DMS 273 treated with DMSO at 0.1 percent for 48 hours (cell line): ENCODE data around the gene URAD.

Experiments used
- DNase-seq: peaks from one replicate; lab custom pipeline; 2025; lab: John Stamatoyannopoulos, UW

The URAD gene

GRCh38 chr13:27956576-27957300, 31.8 kb downstream of the URAD start:
- no peak for DNase-seq

DNA sequence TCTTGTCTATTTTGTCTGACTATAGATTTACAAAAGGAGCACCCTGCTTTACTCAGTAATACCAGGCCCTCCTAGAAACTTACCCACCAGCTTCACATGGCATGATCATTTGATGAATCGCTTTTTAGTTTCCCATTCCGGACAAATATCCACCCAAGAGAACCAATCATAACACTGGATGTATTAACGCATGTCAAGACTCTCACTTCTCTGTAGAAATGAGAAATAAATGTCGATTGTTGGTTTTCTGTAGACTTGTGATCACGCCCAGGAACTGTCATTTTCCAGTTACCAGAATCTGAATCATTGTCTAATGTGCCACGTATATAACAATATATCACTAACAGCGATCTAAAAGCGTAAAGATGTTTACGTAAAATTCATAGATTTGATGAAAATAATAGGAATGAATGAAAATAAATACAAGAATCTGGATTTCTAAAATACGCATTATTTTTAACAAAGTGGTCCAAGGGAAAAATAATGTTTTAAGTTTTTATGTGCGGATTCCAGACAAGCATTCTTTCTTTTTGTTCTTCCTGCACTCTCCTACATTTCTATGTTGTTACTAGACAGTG, 33.4 kb downstream of the URAD start:
- no peak for DNase-seq

DNA sequence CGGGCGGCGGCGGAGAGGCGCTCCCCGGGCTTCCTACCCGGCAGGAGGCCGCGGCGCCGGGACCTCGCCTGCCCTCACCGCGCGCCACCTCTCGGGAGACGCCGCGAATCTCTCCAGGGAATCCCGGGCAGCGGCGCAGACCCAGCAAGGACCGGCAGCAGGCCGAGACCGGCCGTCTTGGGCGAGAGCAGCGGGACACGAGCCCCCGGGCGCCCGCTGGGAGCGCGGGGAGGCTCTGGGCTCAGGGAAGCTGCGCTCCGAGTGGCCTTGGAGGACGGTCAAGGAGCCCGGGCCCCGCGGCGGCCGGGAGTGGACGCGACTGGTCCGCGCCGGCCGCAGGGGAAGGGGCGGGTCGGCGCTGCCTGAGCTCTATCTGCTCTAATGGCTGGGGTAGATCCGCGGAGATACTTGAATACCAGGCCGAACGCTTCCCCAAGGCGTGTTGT, 34.1 kb downstream of the URAD start:
- no peak for DNase-seq

- DNase-seq = no peak
These were observed 34.7 kb downstream of the URAD start for GRCh38 chr13:27953676-27954405.

DNA sequence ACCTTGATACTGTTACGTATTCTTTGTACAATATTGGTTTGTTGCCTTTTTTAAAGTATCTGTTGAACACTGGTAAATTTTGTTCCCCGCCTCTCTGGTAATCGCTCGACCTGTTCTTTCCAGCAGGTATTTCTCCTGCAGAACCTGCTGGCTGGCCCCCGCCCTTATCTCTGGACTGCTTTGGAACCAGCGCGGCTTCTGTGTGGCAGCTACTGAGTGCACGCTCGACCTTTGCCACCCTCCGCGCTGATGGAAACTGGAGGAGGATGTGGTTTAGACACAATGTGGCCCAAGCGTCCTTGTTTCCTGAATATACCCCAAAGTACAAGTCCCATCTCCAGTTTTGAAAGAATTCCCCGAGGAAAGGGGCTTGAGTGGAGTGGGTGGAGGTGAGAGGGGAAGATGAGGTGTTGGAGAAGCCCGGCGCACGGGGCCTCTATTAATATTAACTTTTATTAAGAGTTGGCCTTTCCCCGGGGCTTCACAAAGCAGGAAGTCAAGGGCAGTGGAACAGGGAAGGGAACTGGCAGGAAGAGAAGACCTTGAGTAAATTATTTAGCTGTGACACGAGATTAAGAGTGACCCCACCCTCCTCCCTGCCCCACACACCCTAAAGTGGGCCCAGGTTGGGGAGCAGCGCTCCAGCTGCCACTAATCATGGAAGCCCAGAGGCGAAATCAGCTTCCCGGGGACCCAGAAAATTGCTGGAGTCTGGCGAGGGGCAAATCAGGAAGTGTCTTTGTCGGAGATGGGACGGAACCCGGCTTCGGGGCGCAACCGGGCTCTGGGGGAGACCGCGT, 35.4 kb downstream of the URAD start:
- no peak for DNase-seq

DNA sequence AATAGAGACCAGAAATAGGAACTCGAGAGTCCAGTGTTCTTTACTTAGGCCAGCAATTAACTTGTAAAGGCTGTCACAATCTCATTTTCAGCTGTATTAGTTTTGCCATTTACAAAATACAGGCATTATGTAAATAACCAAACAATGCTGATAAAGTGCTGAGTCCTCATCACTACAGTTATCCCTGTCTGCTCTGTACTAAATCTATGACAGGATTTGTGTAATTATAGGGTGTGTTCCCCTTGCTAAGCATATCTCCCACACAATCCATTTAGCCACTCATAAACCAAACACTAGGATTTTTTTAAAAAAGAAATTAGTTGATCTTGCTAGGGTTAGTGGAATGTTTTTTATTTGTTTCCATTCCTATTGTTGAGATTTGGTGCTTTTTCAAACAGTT, 45.5 kb downstream of the URAD start:
- DNase-seq = no peak

GRCh38 chr13:27933580-27934328, 54.7 kb downstream of the URAD start:
- no peak for DNase-seq

GRCh38 chr13:27933118-27933517, 55.4 kb downstream of the URAD start:
- DNase-seq = no peak

- no peak for DNase-seq
These were observed 58.6 kb downstream of the URAD start for GRCh38 chr13:27929868-27930267.

- DNase-seq = no peak
These were observed 59.4 kb downstream of the URAD start for GRCh38 chr13:27928805-27929753.

DNA sequence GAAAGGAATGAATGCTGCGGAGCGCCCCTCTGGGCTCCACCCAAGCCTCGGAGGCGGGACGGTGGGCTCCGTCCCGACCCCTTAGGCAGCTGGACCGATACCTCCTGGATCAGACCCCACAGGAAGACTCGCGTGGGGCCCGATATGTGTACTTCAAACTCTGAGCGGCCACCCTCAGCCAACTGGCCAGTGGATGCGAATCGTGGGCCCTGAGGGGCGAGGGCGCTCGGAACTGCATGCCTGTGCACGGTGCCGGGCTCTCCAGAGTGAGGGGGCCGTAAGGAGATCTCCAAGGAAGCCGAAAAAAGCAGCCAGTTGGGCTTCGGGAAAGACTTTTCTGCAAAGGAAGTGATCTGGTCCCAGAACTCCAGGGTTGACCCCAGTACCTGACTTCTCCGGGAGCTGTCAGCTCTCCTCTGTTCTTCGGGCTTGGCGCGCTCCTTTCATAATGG, 60.1 kb downstream of the URAD start:
- DNase-seq = no peak
